ENCODE results near the gene NFATC4.
A peak's percentile ranks its signal among the peaks of the same experiment; 100 is the strongest.
"Not testable (repeated sequence)": the region's sequence is repeated elsewhere in the genome, so short reads cannot be mapped to it uniquely, and the experiment has no call there.

Gene NFATC4

GRCh38 chr14:24370748-24371147 is 2.8 kb downstream of the NFATC4 start:
- Histone ChIP-seq H3K27me3 (ENCODE audit: insufficient read depth, low read depth, severe bottlenecking) (no peaks in the 10 kb centered on the region), H3K27ac (no peak overlapping the region), H3K4me3 (ENCODE audit: low read depth, low read length) (no peak overlapping the region), H3K36me3 (peaks cover 6% of the 10 kb centered on the region), H3K9me3 (ENCODE audit: severe bottlenecking) (no peaks in the 10 kb centered on the region)
- TF ChIP-seq, protein P1, sequence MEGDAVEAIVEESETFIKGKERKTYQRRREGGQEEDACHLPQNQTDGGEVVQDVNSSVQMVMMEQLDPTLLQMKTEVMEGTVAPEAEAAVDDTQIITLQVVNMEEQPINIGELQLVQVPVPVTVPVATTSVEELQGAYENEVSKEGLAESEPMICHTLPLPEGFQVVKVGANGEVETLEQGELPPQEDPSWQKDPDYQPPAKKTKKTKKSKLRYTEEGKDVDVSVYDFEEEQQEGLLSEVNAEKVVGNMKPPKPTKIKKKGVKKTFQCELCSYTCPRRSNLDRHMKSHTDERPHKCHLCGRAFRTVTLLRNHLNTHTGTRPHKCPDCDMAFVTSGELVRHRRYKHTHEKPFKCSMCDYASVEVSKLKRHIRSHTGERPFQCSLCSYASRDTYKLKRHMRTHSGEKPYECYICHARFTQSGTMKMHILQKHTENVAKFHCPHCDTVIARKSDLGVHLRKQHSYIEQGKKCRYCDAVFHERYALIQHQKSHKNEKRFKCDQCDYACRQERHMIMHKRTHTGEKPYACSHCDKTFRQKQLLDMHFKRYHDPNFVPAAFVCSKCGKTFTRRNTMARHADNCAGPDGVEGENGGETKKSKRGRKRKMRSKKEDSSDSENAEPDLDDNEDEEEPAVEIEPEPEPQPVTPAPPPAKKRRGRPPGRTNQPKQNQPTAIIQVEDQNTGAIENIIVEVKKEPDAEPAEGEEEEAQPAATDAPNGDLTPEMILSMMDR (IDR thresholded peaks at IDR 0.05; ENCODE audit: low read depth, low read length): no peak
- DNase-seq: no peak

DNA sequence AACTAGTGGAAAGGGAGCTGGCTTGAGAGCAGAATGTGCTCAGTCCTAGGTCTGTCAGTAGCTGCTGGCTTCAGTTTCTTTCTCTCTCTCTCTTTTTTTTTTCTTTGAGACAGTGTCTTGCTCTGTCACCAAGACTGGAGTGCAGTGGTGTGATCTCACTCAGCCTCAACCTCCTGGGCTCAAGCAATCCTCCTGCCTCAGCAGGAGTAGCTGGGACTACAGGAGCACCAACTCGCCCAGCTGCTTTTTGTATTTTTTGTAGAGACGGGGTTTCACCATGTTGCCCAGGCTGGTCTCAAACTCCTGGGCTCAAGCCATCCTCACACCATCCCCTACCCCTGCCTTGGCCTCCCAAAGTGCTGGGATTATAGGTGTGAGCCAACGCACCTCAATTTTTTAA is 3.6 kb downstream of the NFATC4 start:
- not testable (repeated sequence) for H3K36me3 ChIP-seq; H3K4me3 ChIP-seq (ENCODE audit: low read depth, low read length); H3K9me3 ChIP-seq (ENCODE audit: severe bottlenecking); H3K27ac ChIP-seq; DNase-seq; H3K27me3 ChIP-seq (ENCODE audit: insufficient read depth, low read depth, severe bottlenecking)

- no peak for DNase-seq
- H3K36me3 ChIP-seq: peaks cover 6% of the 10 kb centered on the region
- no peaks in the 10 kb centered on the region for H3K9me3 ChIP-seq (ENCODE audit: severe bottlenecking)
- H3K27ac ChIP-seq: no peak overlapping the region
- no peak overlapping the region for H3K4me3 ChIP-seq (ENCODE audit: low read depth, low read length)
- TF ChIP-seq, protein P1 (IDR thresholded peaks at IDR 0.05; ENCODE audit: low read depth, low read length): no peak
- no peaks in the 10 kb centered on the region for H3K27me3 ChIP-seq (ENCODE audit: insufficient read depth, low read depth, severe bottlenecking)
Observed at GRCh38 chr14:24372701-24373416, 4.9 kb downstream of the NFATC4 start.

- DNase-seq: no peak
- Histone ChIP-seq H3K36me3 (peaks cover 6% of the 10 kb centered on the region; the same call in 1 of the 2 replicates), H3K9me3 (ENCODE audit: severe bottlenecking) (no peaks in the 10 kb centered on the region), H3K27ac (no peak overlapping the region), H3K27me3 (ENCODE audit: insufficient read depth, low read depth, severe bottlenecking) (no peaks in the 10 kb centered on the region), H3K4me3 (ENCODE audit: low read depth, low read length) (no peak overlapping the region)
- TF ChIP-seq, protein P1 (IDR thresholded peaks at IDR 0.05; ENCODE audit: low read depth, low read length): no peak
Observed at GRCh38 chr14:24376448-24377070, 8.6 kb downstream of the NFATC4 start.

DNA sequence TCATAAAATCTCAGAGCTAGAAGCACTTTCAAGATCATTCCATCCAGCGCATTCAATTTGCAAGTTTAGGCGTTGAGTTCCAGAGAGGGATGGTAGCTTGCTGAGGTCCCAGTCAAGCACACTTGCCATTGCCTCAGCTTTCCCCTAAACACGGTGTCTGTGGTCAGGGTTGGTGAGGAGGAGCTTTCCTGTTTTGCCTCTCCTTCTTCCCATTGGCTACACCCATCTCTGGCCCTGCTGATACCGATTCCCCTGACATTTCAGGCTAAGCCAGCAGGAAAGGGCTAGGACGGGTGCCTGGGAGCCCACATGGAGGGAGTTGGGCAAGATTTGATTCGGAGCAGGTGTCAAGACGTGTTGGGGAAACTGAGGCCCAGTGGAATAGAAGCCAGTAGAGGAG is 9.1 kb downstream of the NFATC4 start:
- H3K27ac ChIP-seq: no peak overlapping the region
- no peak overlapping the region for H3K4me3 ChIP-seq (ENCODE audit: low read depth, low read length)
- H3K27me3 ChIP-seq (ENCODE audit: insufficient read depth, low read depth, severe bottlenecking): no peaks in the 10 kb centered on the region
- TF ChIP-seq, protein P1 (IDR thresholded peaks at IDR 0.05; ENCODE audit: low read depth, low read length): no peak
- peaks cover 6% of the 10 kb centered on the region; the same call in 1 of the 2 replicates for H3K36me3 ChIP-seq
- DNase-seq: no peak
- no peaks in the 10 kb centered on the region for H3K9me3 ChIP-seq (ENCODE audit: severe bottlenecking)

DNA sequence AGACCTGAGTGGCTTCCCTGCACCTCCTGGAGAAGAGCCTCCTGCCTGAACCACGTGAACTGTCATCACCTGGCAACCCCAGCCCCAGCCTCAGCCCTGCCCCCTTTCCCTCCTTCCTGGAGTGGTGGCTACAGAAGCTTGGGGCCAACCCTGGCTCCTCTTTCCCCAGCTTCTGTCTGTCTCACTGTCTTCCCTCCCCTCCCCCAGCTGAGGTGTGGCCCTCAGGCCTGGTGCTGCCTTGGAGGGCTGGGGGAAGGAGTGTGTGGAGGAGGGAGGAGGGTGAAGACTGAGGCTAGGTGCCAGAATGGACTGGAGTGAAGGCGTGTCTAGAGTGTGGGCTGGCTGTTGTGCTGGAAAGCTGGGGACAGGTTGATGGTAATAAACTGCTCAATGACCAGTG is 9.7 kb downstream of the NFATC4 start:
- Histone ChIP-seq H3K9me3 (ENCODE audit: severe bottlenecking) (no peaks in the 10 kb centered on the region), H3K4me3 (ENCODE audit: low read depth, low read length) (no peak overlapping the region), H3K27ac (no peak overlapping the region; the same call in 1 of the 2 replicates), H3K27me3 (ENCODE audit: insufficient read depth, low read depth, severe bottlenecking) (no peaks in the 10 kb centered on the region), H3K36me3 (peaks cover 6% of the 10 kb centered on the region; the same call in 1 of the 2 replicates)
- DNase-seq: peak; percentile 16
- TF ChIP-seq, protein P1 (IDR thresholded peaks at IDR 0.05; ENCODE audit: low read depth, low read length): no peak
